GM21576 (cell line): ENCODE results near the gene CNTN1.
A peak's percentile ranks its signal among the peaks of the same experiment; 100 is the strongest.
"Not testable (repeated sequence)": the region's sequence is repeated elsewhere in the genome, so short reads cannot be mapped to it uniquely, and the experiment has no call there.

ENCODE experiments used
- ATAC-seq: cut with Tn5 transposase; IDR thresholded peaks from one replicate; pipeline ENCODE4 v1.9.1; 2021; ENCODE audit warnings: mild to moderate bottlenecking, moderate library complexity; ENCODE audit not compliant: unreplicated experiment

Gene CNTN1

GRCh38 chr12:41023836-41024235 is 331.6 kb downstream of the CNTN1 start:
- no peak for ATAC-seq

DNA sequence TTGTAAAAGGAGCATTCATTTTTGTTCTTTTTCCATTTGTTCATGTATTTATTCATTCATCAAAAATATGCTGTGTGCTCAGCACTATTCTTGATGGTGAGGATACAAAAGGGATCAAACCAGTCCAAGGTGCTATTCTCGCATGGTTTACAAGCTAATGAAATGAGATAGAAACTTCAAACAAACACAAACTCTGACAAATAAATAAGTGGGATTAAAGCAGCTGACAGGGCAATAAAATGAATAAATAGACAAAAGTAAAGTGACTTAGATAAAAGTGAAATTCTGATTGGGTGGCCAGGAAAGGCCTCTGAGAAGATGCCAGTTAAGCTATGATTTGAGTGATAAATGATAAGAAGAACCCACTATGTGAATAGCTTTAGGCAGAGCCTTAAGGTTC is 333.9 kb downstream of the CNTN1 start:
- no peak for ATAC-seq

DNA sequence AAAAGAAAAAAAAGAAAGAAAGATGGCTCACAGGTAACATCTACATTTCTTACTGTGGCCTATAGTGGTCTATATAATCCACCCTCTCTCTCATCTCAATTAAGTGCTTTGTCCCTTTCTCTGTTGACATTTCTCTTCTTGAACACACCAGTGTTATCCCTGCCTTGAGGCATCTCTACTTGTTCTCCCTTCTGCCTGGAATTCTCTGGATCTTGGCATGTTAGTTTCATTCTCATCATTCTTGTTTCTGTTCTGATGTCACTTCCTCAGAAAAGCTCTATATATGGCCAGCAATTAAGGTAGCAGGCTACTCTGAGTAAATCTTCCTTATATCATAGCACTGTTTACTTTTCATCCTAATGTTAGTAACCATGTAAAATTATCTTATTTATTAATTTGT is 340.1 kb downstream of the CNTN1 start:
- ATAC-seq, result no peak

GRCh38 chr12:41034686-41035085 is 342.4 kb downstream of the CNTN1 start:
- ATAC-seq, result no peak

GRCh38 chr12:41039461-41039860 is 347.2 kb downstream of the CNTN1 start:
- no peak for ATAC-seq

- ATAC-seq, result no peak
Observed at GRCh38 chr12:41045509-41045908, 353.3 kb downstream of the CNTN1 start.

GRCh38 chr12:41049033-41049432 is 356.8 kb downstream of the CNTN1 start:
- ATAC-seq, result no peak

GRCh38 chr12:41051954-41052353 is 359.7 kb downstream of the CNTN1 start:
- no peak for ATAC-seq

- ATAC-seq, result no peak
Observed at GRCh38 chr12:41052441-41052840, 360.2 kb downstream of the CNTN1 start.

- ATAC-seq, result no peak
Observed at GRCh38 chr12:41053046-41053445, 360.8 kb downstream of the CNTN1 start.

GRCh38 chr12:41055875-41056577 is 363.8 kb downstream of the CNTN1 start:
- no peak for ATAC-seq

GRCh38 chr12:41058266-41058665 is 366.0 kb downstream of the CNTN1 start:
- ATAC-seq, result no peak

- ATAC-seq, result no peak
Observed at GRCh38 chr12:41061192-41061591, 369.0 kb downstream of the CNTN1 start.

DNA sequence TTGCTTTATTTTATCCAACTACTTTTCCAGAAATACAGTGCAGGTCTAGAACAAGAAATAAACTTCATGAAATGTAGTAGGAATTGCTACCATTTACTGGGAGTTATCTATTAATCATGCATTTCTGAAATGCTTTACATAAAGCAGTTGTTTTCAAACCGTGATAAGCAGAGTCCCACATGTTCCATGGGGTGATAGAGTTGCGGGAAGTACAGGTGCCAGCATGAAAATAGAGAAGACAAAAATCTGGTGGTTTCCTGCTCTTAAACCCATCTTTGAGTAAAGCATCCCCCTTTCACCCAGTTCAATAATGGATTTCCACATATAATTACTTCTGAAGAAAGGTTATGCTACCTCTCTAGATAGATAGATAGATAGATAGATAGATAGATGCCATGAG is 372.2 kb downstream of the CNTN1 start:
- ATAC-seq, result no peak

DNA sequence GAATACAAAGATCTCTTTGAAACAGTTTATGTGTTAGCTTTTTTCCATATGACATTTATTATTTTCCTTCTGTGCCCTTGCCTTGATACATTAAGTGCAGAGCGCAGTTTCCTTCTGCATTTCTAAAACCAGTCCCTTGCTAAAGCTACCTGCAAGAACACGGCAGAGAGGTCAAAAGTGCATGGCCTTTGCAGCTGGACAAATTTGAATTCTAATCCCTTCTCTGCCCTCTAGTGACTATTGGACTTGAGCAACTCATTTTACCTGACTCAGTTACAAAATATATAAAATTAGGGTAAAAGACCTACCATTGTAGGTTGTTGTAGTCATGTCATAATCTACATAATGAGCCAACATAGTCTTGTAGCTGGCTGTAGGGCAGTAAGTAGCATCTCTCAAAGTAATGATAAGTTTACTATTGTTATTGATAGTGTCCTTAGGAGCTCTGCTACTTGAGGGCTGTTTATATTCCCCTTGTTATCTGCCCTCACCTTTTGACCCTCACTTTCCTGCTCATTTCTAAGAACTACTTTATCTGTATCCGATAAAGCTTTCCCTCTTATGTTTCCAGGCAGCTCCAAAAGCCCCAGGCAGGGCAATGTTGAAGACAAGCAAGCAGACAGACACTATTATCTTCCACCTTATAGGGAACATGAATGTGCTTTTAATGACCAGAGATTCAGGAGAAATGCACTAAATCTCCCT is 375.9 kb downstream of the CNTN1 start:
- ATAC-seq, result no peak

GRCh38 chr12:41073633-41074472 is 381.6 kb downstream of the CNTN1 start:
- peak; percentile 87 for ATAC-seq

GRCh38 chr12:41074473-41074769 is 382.2 kb downstream of the CNTN1 start:
- ATAC-seq, result peak; percentile 14

GRCh38 chr12:41076114-41076513 is 383.9 kb downstream of the CNTN1 start:
- ATAC-seq, result no peak

GRCh38 chr12:41081241-41081640 is 389.0 kb downstream of the CNTN1 start:
- not testable (repeated sequence) for ATAC-seq

- no peak for ATAC-seq
Observed at GRCh38 chr12:41089438-41089837, 397.2 kb downstream of the CNTN1 start.

DNA sequence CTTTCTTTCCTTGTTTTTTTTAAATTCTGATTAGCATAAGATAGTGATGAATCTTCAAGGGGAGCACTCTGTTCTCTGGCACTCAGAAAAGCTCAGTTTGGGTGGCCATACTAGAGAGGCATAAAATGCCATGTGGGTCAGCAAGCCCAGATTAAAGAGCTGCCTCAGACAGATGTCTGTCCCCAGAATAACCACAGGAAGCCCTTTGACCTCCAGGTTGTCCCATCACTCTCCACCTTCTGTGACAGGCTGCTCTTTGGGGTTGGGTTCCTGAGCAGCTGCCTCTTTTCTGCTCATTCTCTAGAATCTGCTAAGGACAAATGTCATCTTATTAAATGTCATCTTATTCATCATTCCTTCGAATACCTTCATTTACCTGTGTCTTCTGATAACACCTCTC is 399.9 kb downstream of the CNTN1 start:
- ATAC-seq, result no peak

GRCh38 chr12:41096797-41097196 is 404.6 kb downstream of the CNTN1 start:
- no peak for ATAC-seq
